Activated T-helper 2 cell treated with anti-CD3 and anti-CD28 coated beads, Interferon-gamma antibody, Interleukin-2, Interleukin-4, amounts not matched to agents 10 μg/mL and 5 μg/mL and 100 μg/mL, durations not matched to agents 14 hours and 24 hours and 36 hours (primary cell): ENCODE data around the gene MYLK2. TPM values are rescaled to one million over a fixed set of nuclear protein-coding genes. Genes with fewer than 3 reads are reported as not detected.

Experiments used
- DNase-seq: peaks from one replicate; pipeline ENCODE4 v3.0.0; 2021; ENCODE audit warnings: low spot score
- H3K27ac Mint-ChIP-seq: one replicate; pipeline ENCODE4 v1.8.0; 2021; ENCODE audit warnings: mixed read lengths
- H3K27me3 Mint-ChIP-seq: one replicate; pipeline ENCODE4 v1.8.0; 2021; ENCODE audit warnings: low read depth, mixed read lengths
- H3K36me3 Mint-ChIP-seq: one replicate; pipeline ENCODE4 v1.8.0; 2021; ENCODE audit warnings: low read depth, mixed read lengths
- H3K4me1 Mint-ChIP-seq: one replicate; pipeline ENCODE4 v1.8.0; 2021; ENCODE audit warnings: low read depth, mixed read lengths
- H3K4me3 Mint-ChIP-seq: one replicate; pipeline ENCODE4 v1.8.0; 2021; ENCODE audit warnings: low read depth, mild to moderate bottlenecking, moderate library complexity, mixed read lengths
- H3K9me3 Mint-ChIP-seq: one replicate; pipeline ENCODE4 v1.8.0; 2021; ENCODE audit warnings: mixed read lengths
- intact Hi-C: fragments of 100-400 bp; cut with micrococcal nuclease; formaldehyde crosslinking; loops from one replicate; pipeline ENCODE4 v1.15.1; 2023
- total RNA-seq: library from RNA; stranded (reverse); gene quantifications from 2 replicates; pipeline ENCODE4 v1.2.3, GENCODE V29; 2022

The MYLK2 gene
- total RNA-seq, 1 donor from 2014 or later: 0.27 TPM

- no peak for DNase-seq
- Mint-ChIP-seq H3K27me3 (no peaks in the 10 kb centered on the region), H3K27ac (no peak overlapping the region), H3K4me1 (no peaks in the 10 kb centered on the region), H3K36me3 (no peaks in the 10 kb centered on the region), H3K9me3 (no peaks in the 10 kb centered on the region), H3K4me3 (no peak overlapping the region)
- intact Hi-C loops: no loop called here
Observed at GRCh38 chr20:31842471-31843157, 23.5 kb downstream of the MYLK2 start.

GRCh38 chr20:31843288-31843687 lies 24.1 kb downstream of the MYLK2 start:
- Mint-ChIP-seq H3K4me3 (no peak overlapping the region), H3K9me3 (no peaks in the 10 kb centered on the region), H3K4me1 (no peaks in the 10 kb centered on the region), H3K36me3 (no peaks in the 10 kb centered on the region), H3K27ac (no peak overlapping the region), H3K27me3 (no peaks in the 10 kb centered on the region)
- intact Hi-C loops: no loop called here
- DNase-seq: no peak

GRCh38 chr20:31843881-31844280 lies 24.7 kb downstream of the MYLK2 start:
- intact Hi-C loops: no loop called here

GRCh38 chr20:31844737-31845299 lies 25.7 kb downstream of the MYLK2 start:
- H3K4me1 Mint-ChIP-seq: no peaks in the 10 kb centered on the region
- no peaks in the 10 kb centered on the region for H3K9me3 Mint-ChIP-seq
- H3K4me3 Mint-ChIP-seq: no peak overlapping the region
- no peaks in the 10 kb centered on the region for H3K36me3 Mint-ChIP-seq
- no peak for DNase-seq
- H3K27ac Mint-ChIP-seq: no peak overlapping the region
- peaks cover 6% of the 10 kb centered on the region for H3K27me3 Mint-ChIP-seq
- intact Hi-C loops: no loop called here

More at GRCh38 chr20:31843881-31844280, 24.7 kb downstream of the MYLK2 start:
- Mint-ChIP-seq H3K27me3 (peaks cover under 1% of the 10 kb centered on the region), H3K9me3 (no peaks in the 10 kb centered on the region), H3K36me3 (no peaks in the 10 kb centered on the region), H3K27ac (no peak overlapping the region), H3K4me3 (no peak overlapping the region), H3K4me1 (no peaks in the 10 kb centered on the region)
- no peak for DNase-seq

- no peak for DNase-seq
- Mint-ChIP-seq H3K9me3 (no peaks in the 10 kb centered on the region), H3K4me3 (no peak within 1 kb of the TSS), H3K4me1 (no peaks in the 10 kb centered on the region), H3K27me3 (peaks cover 6% of the 10 kb centered on the region), H3K36me3 (no peaks in the 10 kb centered on the region), H3K27ac (no peak within 1 kb of the TSS)
- intact Hi-C loops: no loop called here
Observed at GRCh38 chr20:31845300-31845863, 26.2 kb downstream of the MYLK2 start, which contains the start of gene FOXS1. FOXS1 (minus strand) TSS chr20:31845604; CDS start chr20:31845542, 62 bp downstream.

- no peak for DNase-seq
- Mint-ChIP-seq H3K4me1 (no peaks in the 10 kb centered on the region), H3K36me3 (no peaks in the 10 kb centered on the region), H3K27me3 (peaks cover 8% of the 10 kb centered on the region), H3K27ac (no peak overlapping the region), H3K9me3 (no peaks in the 10 kb centered on the region), H3K4me3 (no peak overlapping the region)
- intact Hi-C loops: loop anchor here (2.0 kb wide), 1 partner anchor 24 kb away; no protein-coding TSS in a partner anchor
Observed at GRCh38 chr20:31846793-31847138, 27.6 kb downstream of the MYLK2 start.

- Mint-ChIP-seq H3K36me3 (no peaks in the 10 kb centered on the region), H3K4me3 (no peak overlapping the region), H3K4me1 (no peaks in the 10 kb centered on the region), H3K9me3 (no peaks in the 10 kb centered on the region), H3K27ac (no peak overlapping the region), H3K27me3 (peaks cover 8% of the 10 kb centered on the region)
- DNase-seq: no peak
- intact Hi-C loops: no loop called here
Observed at GRCh38 chr20:31848088-31848999, 29.2 kb downstream of the MYLK2 start.

- no peak overlapping the region for H3K27ac Mint-ChIP-seq
- H3K9me3 Mint-ChIP-seq: no peaks in the 10 kb centered on the region
- no peak for DNase-seq
- no peak overlapping the region for H3K4me3 Mint-ChIP-seq
- no peaks in the 10 kb centered on the region for H3K36me3 Mint-ChIP-seq
- H3K4me1 Mint-ChIP-seq: no peaks in the 10 kb centered on the region
- intact Hi-C loops: no loop called here
- peaks cover 11% of the 10 kb centered on the region for H3K27me3 Mint-ChIP-seq
Observed at GRCh38 chr20:31849306-31849930, 30.3 kb downstream of the MYLK2 start.

GRCh38 chr20:31851240-31851955 lies 32.2 kb downstream of the MYLK2 start:
- intact Hi-C loops: loop anchor here (5.0 kb wide), 1 partner anchor 241 kb away; no protein-coding TSS in a partner anchor
- no peaks in the 10 kb centered on the region for H3K9me3 Mint-ChIP-seq
- DNase-seq: no peak
- H3K27me3 Mint-ChIP-seq: peaks cover 11% of the 10 kb centered on the region
- no peak overlapping the region for H3K27ac Mint-ChIP-seq
- no peaks in the 10 kb centered on the region for H3K36me3 Mint-ChIP-seq
- no peaks in the 10 kb centered on the region for H3K4me1 Mint-ChIP-seq
- no peak overlapping the region for H3K4me3 Mint-ChIP-seq

GRCh38 chr20:31853481-31853880 lies 34.3 kb downstream of the MYLK2 start:
- Mint-ChIP-seq H3K27ac (no peak overlapping the region), H3K4me1 (peaks cover under 1% of the 10 kb centered on the region), H3K9me3 (no peaks in the 10 kb centered on the region), H3K4me3 (no peak overlapping the region), H3K36me3 (no peaks in the 10 kb centered on the region), H3K27me3 (peaks cover 17% of the 10 kb centered on the region)
- no peak for DNase-seq
- intact Hi-C loops: loop anchor here (2.0 to 5.0 kb wide), 2 partner anchors 177 to 239 kb away; no protein-coding TSS in a partner anchor

GRCh38 chr20:31856516-31856915 lies 37.4 kb downstream of the MYLK2 start:
- Mint-ChIP-seq H3K36me3 (no peaks in the 10 kb centered on the region), H3K9me3 (no peaks in the 10 kb centered on the region), H3K27me3 (peaks cover 28% of the 10 kb centered on the region), H3K4me3 (no peak overlapping the region), H3K4me1 (peaks cover 3% of the 10 kb centered on the region), H3K27ac (no peak overlapping the region)
- intact Hi-C loops: no loop called here
- no peak for DNase-seq
